Neutrophil (primary cell): ENCODE data around the gene EIF2B5.

Source experiments
- H3K27ac ChIP-seq: fragments of 200-600 bp; sonication (generic); 2 replicates; pipeline ENCODE4 v1.5.1; 2016; ENCODE audit warnings: mild to moderate bottlenecking, moderate library complexity
- H3K27me3 ChIP-seq: fragments of 200-600 bp; sonication (generic); 2 replicates; pipeline ENCODE4 v1.6.0; 2016; ENCODE audit warnings: mild to moderate bottlenecking
- H3K36me3 ChIP-seq: fragments of 200-600 bp; sonication (generic); 2 replicates; pipeline ENCODE4 v1.5.1; 2017
- H3K4me1 ChIP-seq, 2 experiments: fragments of 200-600 bp in 1 of 2; sonication (generic) in 1 of 2; 1 replicate in 1 of 2; 2 replicates in 1 of 2; pipeline versions ENCODE4 v1.5.1 to v1.6.1; 2013 to 2016; ENCODE audit warnings: low read depth in 1 of 2, low read length in 1 of 2, mild to moderate bottlenecking in 1 of 2, moderate library complexity in 1 of 2; ENCODE audit not compliant: control insufficient read depth in 1 of 2, insufficient read depth in 1 of 2
- H3K4me3 ChIP-seq, 2 experiments: fragments of 200-600 bp in 1 of 2; sonication (generic) in 1 of 2; 1 replicate in 1 of 2; 2 replicates in 1 of 2; pipeline ENCODE4 v1.5.1; 2013 to 2016; ENCODE audit warnings: low read depth in 1 of 2, low read length in 1 of 2, mild to moderate bottlenecking in 1 of 2, moderate library complexity in 1 of 2
- H3K9me3 ChIP-seq: fragments of 200-600 bp; sonication (generic); 2 replicates; pipeline ENCODE4 v1.5.1; 2016
- CTCF ChIP-seq: fragments of 200-600 bp; sonication (generic); IDR thresholded peaks from 2 replicates; pipeline ENCODE4 v1.5.1; 2016; ENCODE audit warnings: antibody characterized with exemption

Gene EIF2B5

GRCh38 chr3:184184546-184185230, 49.5 kb downstream of the EIF2B5 start:
- TF ChIP-seq CTCF: no peak
- H3K27ac ChIP-seq: no peak overlapping the region
- H3K27me3 ChIP-seq: no peaks in the 10 kb centered on the region
- H3K36me3 ChIP-seq: peaks cover 75% of the 10 kb centered on the region
- peaks cover 24% of the 10 kb centered on the region in 2 experiments for H3K4me1 ChIP-seq
- no peaks in the 10 kb centered on the region for H3K9me3 ChIP-seq
- no peak overlapping the region for H3K4me3 ChIP-seq

- TF ChIP-seq CTCF: peak; percentile 35
- no peaks in the 10 kb centered on the region for H3K27me3 ChIP-seq
- H3K9me3 ChIP-seq: no peaks in the 10 kb centered on the region
- peak overlapping the region; percentile 84 to 94 for H3K4me3 ChIP-seq
- peak overlapping the region; percentile 87 for H3K27ac ChIP-seq
- H3K36me3 ChIP-seq: peaks cover 75% of the 10 kb centered on the region
- H3K4me1 ChIP-seq: peaks cover 24% of the 10 kb centered on the region in 2 experiments
Observed at GRCh38 chr3:184185461-184186183, 50.5 kb downstream of the EIF2B5 start.

GRCh38 chr3:184186184-184186901, 51.2 kb downstream of the EIF2B5 start, which contains the start of gene ABCF3:
Gene ABCF3, plus strand, starts transcription at chr3:184186199. Its CDS starts 9 bp downstream, at chr3:184186208.
- TF ChIP-seq CTCF: no peak
- peaks cover 24% of the 10 kb centered on the region in 2 experiments for H3K4me1 ChIP-seq
- peak within 1 kb of the TSS; percentile 84 to 94 for H3K4me3 ChIP-seq
- H3K27ac ChIP-seq: peak within 1 kb of the TSS; percentile 87
- peaks cover 75% of the 10 kb centered on the region for H3K36me3 ChIP-seq
- H3K27me3 ChIP-seq: no peaks in the 10 kb centered on the region
- H3K9me3 ChIP-seq: no peaks in the 10 kb centered on the region

DNA sequence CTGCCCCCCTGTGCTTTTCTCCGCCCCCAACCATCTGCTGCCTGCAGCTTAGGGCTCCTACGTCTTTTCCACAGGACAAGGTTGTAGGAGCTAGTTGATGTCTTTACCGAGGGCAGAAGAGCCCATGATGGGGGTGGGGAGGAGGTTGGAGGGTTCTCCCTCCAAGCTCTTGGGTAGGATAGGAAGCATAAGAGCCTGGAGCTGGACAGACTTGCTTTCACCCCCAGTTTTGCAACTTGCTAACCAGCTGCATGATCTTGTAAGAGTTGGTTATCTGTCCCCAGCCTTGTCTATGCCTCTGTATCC, 51.7 kb downstream of the EIF2B5 start:
- Histone ChIP-seq H3K4me3 (peak overlapping the region; percentile 84 to 94), H3K36me3 (peaks cover 75% of the 10 kb centered on the region), H3K4me1 (peaks cover 24% of the 10 kb centered on the region in 2 experiments), H3K27me3 (no peaks in the 10 kb centered on the region), H3K9me3 (no peaks in the 10 kb centered on the region), H3K27ac (peak overlapping the region; percentile 87)
- no peak for TF ChIP-seq CTCF

GRCh38 chr3:184188080-184188479, 52.9 kb downstream of the EIF2B5 start:
- H3K36me3 ChIP-seq: peaks cover 75% of the 10 kb centered on the region
- no peak overlapping the region for H3K27ac ChIP-seq
- no peak for TF ChIP-seq CTCF
- no peaks in the 10 kb centered on the region for H3K9me3 ChIP-seq
- H3K4me3 ChIP-seq: no peak overlapping the region
- peaks cover 24% of the 10 kb centered on the region in 2 experiments for H3K4me1 ChIP-seq
- no peaks in the 10 kb centered on the region for H3K27me3 ChIP-seq
